OCI-LY1 (cell line): Measurements from ENCODE around the gene JAG1.

Experiments used
- H2AFZ ChIP-seq: fragments of 200-600 bp; sonication (generic), shearing (Covaris generic); 2 replicates; pipeline ENCODE4 v1.6.0; 2014; ENCODE audit warnings: antibody characterized with exemption, mild to moderate bottlenecking, low read length
- H3F3A ChIP-seq: fragments of 200-600 bp; sonication (generic), shearing (Covaris generic); 2 replicates; pipeline ENCODE4 v1.6.0; 2014; ENCODE audit warnings: mild to moderate bottlenecking, antibody characterized with exemption, low read length, moderate library complexity; ENCODE audit not compliant: insufficient read depth
- H3K27ac ChIP-seq: fragments of 200-600 bp; sonication (generic); 2 replicates; pipeline ENCODE4 v1.5.1; 2014; ENCODE audit warnings: low read length, mixed run types, mild to moderate bottlenecking, low read depth; ENCODE audit not compliant: poor library complexity, severe bottlenecking
- H3K27me3 ChIP-seq: fragments of 200-600 bp; sonication (generic); 2 replicates; pipeline ENCODE4 v1.6.0; 2014; ENCODE audit warnings: antibody characterized with exemption, mild to moderate bottlenecking, low read length, moderate library complexity; ENCODE audit not compliant: insufficient read depth
- H3K36me3 ChIP-seq: fragments of 200-600 bp; sonication (generic); 2 replicates; pipeline ENCODE4 v1.6.1; 2014; ENCODE audit warnings: mild to moderate bottlenecking, antibody characterized with exemption, low read length, moderate library complexity, mixed read lengths; ENCODE audit not compliant: insufficient read depth
- H3K4me1 ChIP-seq: fragments of 200-600 bp; sonication (generic); 2 replicates; pipeline ENCODE4 v1.5.1; 2014; ENCODE audit warnings: mild to moderate bottlenecking, low read length, moderate library complexity; ENCODE audit not compliant: insufficient read depth, severe bottlenecking
- H3K4me2 ChIP-seq: fragments of 200-600 bp; sonication (generic), shearing (Covaris generic); 2 replicates; pipeline ENCODE4 v1.6.1; 2014; ENCODE audit warnings: low read length
- H3K4me3 ChIP-seq: fragments of 200-600 bp; sonication (generic); 2 replicates; pipeline ENCODE4 v1.5.1; 2014; ENCODE audit warnings: low read length, low read depth, mild to moderate bottlenecking, mixed read lengths; ENCODE audit not compliant: poor library complexity, severe bottlenecking
- H3K79me2 ChIP-seq: fragments of 200-600 bp; shearing (Covaris generic); 2 replicates; pipeline ENCODE4 v1.6.1; 2016; ENCODE audit warnings: mixed run types, low read length, mixed read lengths; ENCODE audit not compliant: insufficient read depth
- H3K9ac ChIP-seq: fragments of 200-600 bp; sonication (generic), shearing (Covaris generic); 2 replicates; pipeline ENCODE4 v1.6.1; 2014; ENCODE audit warnings: mild to moderate bottlenecking, low read length, mixed read lengths
- H3K9me2 ChIP-seq: fragments of 200-600 bp; sonication (generic), shearing (Covaris generic); 2 replicates; pipeline ENCODE4 v1.6.1; 2014; ENCODE audit warnings: low read depth, mild to moderate bottlenecking, low read length, mixed read lengths
- H3K9me3 ChIP-seq: fragments of 200-600 bp; shearing (Covaris generic); 2 replicates; pipeline ENCODE4 v1.6.1; 2014; ENCODE audit warnings: low read length, mixed read lengths
- H4K20me1 ChIP-seq: fragments of 200-600 bp; sonication (generic), shearing (Covaris generic); 2 replicates; pipeline ENCODE4 v1.6.0; 2016; ENCODE audit warnings: mild to moderate bottlenecking, low read length; ENCODE audit not compliant: insufficient read depth
- CTCF ChIP-seq: fragments of 200-600 bp; sonication (generic), shearing (Covaris generic); IDR thresholded peaks from 2 replicates; pipeline ENCODE4 v1.5.1; 2017; ENCODE audit warnings: mild to moderate bottlenecking, antibody characterized with exemption, low read length, moderate library complexity, mixed read lengths
- EZH2 ChIP-seq: fragments of 200-600 bp; sonication (generic), shearing (Covaris generic); IDR thresholded peaks from 2 replicates; pipeline ENCODE4 v1.8.0; 2017; ENCODE audit warnings: borderline replicate concordance, mixed run types, mild to moderate bottlenecking, antibody characterized with exemption, low read length, moderate library complexity, mixed read lengths

The JAG1 gene

GRCh38 chr20:10639077-10639736, 34.6 kb downstream of the JAG1 start:
- TF ChIP-seq EZH2, result no peak
- no peak for TF ChIP-seq CTCF
- Histone ChIP-seq H3K9me3 (no peaks in the 10 kb centered on the region), H3F3A (no peaks in the 10 kb centered on the region), H3K27ac (no peak overlapping the region), H3K4me3 (no peak overlapping the region), H4K20me1 (no peaks in the 10 kb centered on the region), H3K36me3 (no peaks in the 10 kb centered on the region), H3K4me1 (no peaks in the 10 kb centered on the region), H3K9ac (no peak overlapping the region), H3K4me2 (no peak overlapping the region), H3K27me3 (no peaks in the 10 kb centered on the region), H3K9me2 (no peaks in the 10 kb centered on the region), H3K79me2 (no peaks in the 10 kb centered on the region), H2AFZ (no peak overlapping the region)

DNA sequence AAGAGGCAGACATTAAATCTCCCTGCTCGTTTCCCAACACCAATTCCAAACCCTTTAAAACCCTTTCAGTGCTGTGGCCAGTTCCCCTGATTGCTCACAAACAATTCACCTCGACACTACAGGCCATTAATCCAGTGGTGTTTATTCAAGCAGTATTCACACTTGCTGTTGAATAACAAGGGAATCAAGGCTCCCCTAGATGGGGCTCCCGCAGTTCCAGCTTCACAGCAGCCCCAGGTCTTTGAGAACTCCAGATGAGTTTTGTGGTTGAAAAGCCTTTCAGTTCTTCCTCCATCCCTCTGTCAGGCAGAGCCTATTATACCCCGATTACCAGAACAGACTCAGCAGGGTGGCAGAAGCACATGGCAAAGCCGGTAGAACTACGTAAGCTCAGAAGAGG, 36.2 kb downstream of the JAG1 start:
- Histone ChIP-seq H3K9me3 (no peaks in the 10 kb centered on the region), H3K9ac (no peak overlapping the region), H3K9me2 (no peaks in the 10 kb centered on the region), H4K20me1 (no peaks in the 10 kb centered on the region), H3K4me3 (no peak overlapping the region), H3K79me2 (no peaks in the 10 kb centered on the region), H2AFZ (no peak overlapping the region), H3K36me3 (no peaks in the 10 kb centered on the region), H3K27me3 (no peaks in the 10 kb centered on the region), H3F3A (no peaks in the 10 kb centered on the region), H3K27ac (no peak overlapping the region), H3K4me2 (no peak overlapping the region), H3K4me1 (no peaks in the 10 kb centered on the region)
- TF ChIP-seq CTCF (no peak), EZH2 (no peak)

DNA sequence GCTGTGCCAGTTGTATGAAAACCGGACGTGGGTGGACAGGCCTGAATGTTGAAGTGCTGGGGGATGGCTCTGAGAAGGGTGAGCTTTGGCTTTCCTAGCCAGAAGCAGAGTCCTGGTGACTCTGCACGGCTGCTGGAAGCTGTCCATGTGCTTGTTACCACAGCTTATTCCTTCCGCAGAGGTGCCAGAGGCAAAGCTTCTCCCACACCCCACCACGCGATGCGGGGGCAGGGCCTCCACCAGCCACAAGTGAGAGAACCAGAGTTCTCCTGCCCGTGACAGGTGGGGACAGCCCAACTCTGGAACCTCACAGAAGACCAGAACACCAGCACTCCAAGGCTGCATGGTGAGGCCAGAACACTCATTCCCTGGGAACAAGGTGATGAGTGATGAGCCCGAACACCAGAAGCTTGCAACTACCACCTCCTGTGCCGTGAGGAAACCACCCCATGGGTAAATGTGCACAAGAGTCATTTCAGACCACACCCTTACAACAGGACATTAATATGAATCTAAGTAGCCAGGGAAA, 36.7 kb downstream of the JAG1 start:
- no peaks in the 10 kb centered on the region for H3K36me3 ChIP-seq
- H2AFZ ChIP-seq, result no peak overlapping the region
- no peaks in the 10 kb centered on the region for H3K79me2 ChIP-seq
- H3K9me2 ChIP-seq, result no peaks in the 10 kb centered on the region
- no peaks in the 10 kb centered on the region for H4K20me1 ChIP-seq
- no peaks in the 10 kb centered on the region for H3K4me1 ChIP-seq
- H3K9me3 ChIP-seq, result no peaks in the 10 kb centered on the region
- no peaks in the 10 kb centered on the region for H3K27me3 ChIP-seq
- H3K4me2 ChIP-seq, result no peak overlapping the region
- TF ChIP-seq CTCF, result no peak
- TF ChIP-seq EZH2, result no peak
- no peaks in the 10 kb centered on the region for H3F3A ChIP-seq
- no peak overlapping the region for H3K27ac ChIP-seq
- no peak overlapping the region for H3K4me3 ChIP-seq
- H3K9ac ChIP-seq, result no peak overlapping the region
